ENCODE measurements around the gene MVB12B. TPM values are rescaled to one million over a fixed set of nuclear protein-coding genes. Genes with fewer than 3 reads are reported as not detected.

MVB12B gene
- total RNA-seq, 1 experiment from 2014 or later: 5.8 TPM

DNA sequence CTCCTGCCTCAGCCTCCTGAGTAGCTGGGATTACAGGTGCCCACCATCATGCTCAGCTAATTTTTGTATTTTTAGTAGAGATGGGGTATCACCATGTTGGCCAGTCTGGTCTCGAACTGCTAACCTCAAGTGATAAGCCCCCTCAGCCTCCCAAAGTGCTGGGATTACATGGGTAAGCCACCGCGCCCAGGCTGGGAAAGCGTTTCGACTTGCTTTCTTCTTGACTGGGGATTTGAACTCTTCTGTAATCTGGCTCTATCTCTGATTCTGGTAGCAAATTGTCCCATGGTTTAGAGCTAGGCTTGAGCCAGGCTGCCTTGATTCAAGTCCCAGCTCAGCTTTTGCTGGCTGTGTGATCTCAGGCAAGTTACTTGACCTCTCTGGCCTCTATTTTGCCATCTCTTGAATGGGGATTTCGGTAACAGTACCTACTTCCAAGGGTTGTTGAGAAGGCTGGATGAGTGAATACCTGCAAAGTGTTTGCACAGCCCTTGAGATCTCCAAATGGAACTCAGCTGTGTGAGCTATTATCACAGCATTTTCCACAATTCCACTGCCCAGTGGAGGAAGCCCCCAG lies 20.5 kb upstream of the MVB12B start:
- no peaks in the 10 kb centered on the region for H3K79me2 ChIP-seq (ENCODE audit: insufficient read depth, low read length)
- H4K91ac ChIP-seq (ENCODE audit: insufficient read length, low read depth, low read length): no peak overlapping the region
- H3K79me1 ChIP-seq (ENCODE audit: insufficient read depth, low read depth, low read length, poor library complexity, severe bottlenecking): no peaks in the 10 kb centered on the region
- H3K14ac ChIP-seq (ENCODE audit: insufficient read depth, low read length): no peak overlapping the region; the same call in 1 of the 2 replicates
- Mint-ChIP-seq H3K27me3 (ENCODE audit: low read depth) (no peaks in the 10 kb centered on the region; the same call in 1 of the 2 replicates), H3K9me3 (no peaks in the 10 kb centered on the region), H3K27ac (no peak overlapping the region), H3K4me3 (no peak overlapping the region), H3K36me3 (ENCODE audit: insufficient read depth in 1 of 3, low read depth in 3 of 3) (no peaks in the 10 kb centered on the region), H3K4me1 (peaks cover 3 to 9% of the 10 kb centered on the region in 2 experiments)
- H3K9ac ChIP-seq (ENCODE audit: extremely low read depth, insufficient read length, low read length): no peak overlapping the region
- H4K20me1 ChIP-seq (ENCODE audit: control insufficient read depth, insufficient read depth, insufficient read length): no peaks in the 10 kb centered on the region
- no peak overlapping the region for H2BK5ac ChIP-seq (ENCODE audit: insufficient read length, low read length)
- H3K4ac ChIP-seq (ENCODE audit: low read depth, low read length): no peak overlapping the region
- H2BK120ac ChIP-seq (ENCODE audit: low read depth, low read length, poor library complexity, severe bottlenecking): no peak overlapping the region
- no peaks in the 10 kb centered on the region for H3K27me3 ChIP-seq (ENCODE audit: insufficient read depth, low read length)
- H3K23ac ChIP-seq (ENCODE audit: insufficient read length, low read depth, low read length): no peak overlapping the region
- no peak overlapping the region for H3K18ac ChIP-seq (ENCODE audit: insufficient read length, low read depth, low read length)
- H3K4me2 ChIP-seq (ENCODE audit: insufficient read depth, insufficient read length, low read length): no peak overlapping the region
- no peak for DNase-seq
- no peak overlapping the region for H2AFZ ChIP-seq (ENCODE audit: low read length)
- H2AK5ac ChIP-seq (ENCODE audit: insufficient read length, low read length): no peak overlapping the region
- TF ChIP-seq, protein P1, sequence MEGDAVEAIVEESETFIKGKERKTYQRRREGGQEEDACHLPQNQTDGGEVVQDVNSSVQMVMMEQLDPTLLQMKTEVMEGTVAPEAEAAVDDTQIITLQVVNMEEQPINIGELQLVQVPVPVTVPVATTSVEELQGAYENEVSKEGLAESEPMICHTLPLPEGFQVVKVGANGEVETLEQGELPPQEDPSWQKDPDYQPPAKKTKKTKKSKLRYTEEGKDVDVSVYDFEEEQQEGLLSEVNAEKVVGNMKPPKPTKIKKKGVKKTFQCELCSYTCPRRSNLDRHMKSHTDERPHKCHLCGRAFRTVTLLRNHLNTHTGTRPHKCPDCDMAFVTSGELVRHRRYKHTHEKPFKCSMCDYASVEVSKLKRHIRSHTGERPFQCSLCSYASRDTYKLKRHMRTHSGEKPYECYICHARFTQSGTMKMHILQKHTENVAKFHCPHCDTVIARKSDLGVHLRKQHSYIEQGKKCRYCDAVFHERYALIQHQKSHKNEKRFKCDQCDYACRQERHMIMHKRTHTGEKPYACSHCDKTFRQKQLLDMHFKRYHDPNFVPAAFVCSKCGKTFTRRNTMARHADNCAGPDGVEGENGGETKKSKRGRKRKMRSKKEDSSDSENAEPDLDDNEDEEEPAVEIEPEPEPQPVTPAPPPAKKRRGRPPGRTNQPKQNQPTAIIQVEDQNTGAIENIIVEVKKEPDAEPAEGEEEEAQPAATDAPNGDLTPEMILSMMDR (conservative IDR thresholded peaks at IDR 0.05): no peak
- no peak overlapping the region for H2BK15ac ChIP-seq (ENCODE audit: low read depth, low read length)
- no peaks in the 10 kb centered on the region for H3K9me3 ChIP-seq (ENCODE audit: control insufficient read depth, low read depth, low read length)
- no peak overlapping the region for H4K5ac ChIP-seq (ENCODE audit: insufficient read length, low read depth, low read length)
- no peak overlapping the region for H2BK12ac ChIP-seq (ENCODE audit: insufficient read length, low read depth, low read length)
- H3K27ac ChIP-seq (ENCODE audit: insufficient read length, low read depth, low read length): no peak overlapping the region
- WGBS (ENCODE audit: extremely low coverage, insufficient read length, low lambda C conversion rate): no CpG with 5 or more reads among the region's 6 CpGs
- no peak overlapping the region for H3K56ac ChIP-seq (ENCODE audit: insufficient read length, low read depth, low read length)
- H2BK20ac ChIP-seq (ENCODE audit: low read depth, low read length, poor library complexity, severe bottlenecking): no peak overlapping the region
- H3K4me1 ChIP-seq (ENCODE audit: insufficient read depth, low read length): no peaks in the 10 kb centered on the region
- H3T11ph ChIP-seq (ENCODE audit: low read length): no peak overlapping the region
- H4K8ac ChIP-seq (replicated peaks; ENCODE audit: insufficient read length, low read depth, low read length): no peak overlapping the region
- no peaks in the 10 kb centered on the region for H3K23me2 ChIP-seq (ENCODE audit: insufficient read length, low read depth, low read length, poor library complexity, severe bottlenecking)
